NCI-H524 (cell line): ENCODE data around the gene DICER1.

Source experiments
- DNase-seq, 2 experiments: peaks; one replicate each; lab custom pipeline; 2025; lab: John Stamatoyannopoulos, UW

DICER1 gene

GRCh38 chr14:95058491-95058890 is 98.8 kb downstream of the DICER1 start:
- peak; percentile 19 to 66 for DNase-seq

- DNase-seq, result no peak
Observed at GRCh38 chr14:95057851-95058250, 99.5 kb downstream of the DICER1 start.

- no peak for DNase-seq
Observed at GRCh38 chr14:95057147-95057546, 100.2 kb downstream of the DICER1 start.

GRCh38 chr14:95056476-95056875 is 100.9 kb downstream of the DICER1 start:
- no peak for DNase-seq

GRCh38 chr14:95055318-95055717 is 102.0 kb downstream of the DICER1 start:
- DNase-seq, result no peak

- peak in 1 of 2 experiments; percentile 52 for DNase-seq
Observed at GRCh38 chr14:95054346-95055280, 102.7 kb downstream of the DICER1 start.

- DNase-seq, result no peak
Observed at GRCh38 chr14:95052016-95052585, 105.2 kb downstream of the DICER1 start.

GRCh38 chr14:95049952-95050351 is 107.4 kb downstream of the DICER1 start:
- DNase-seq, result no peak

GRCh38 chr14:95048771-95049312 is 108.5 kb downstream of the DICER1 start:
- no peak for DNase-seq

- peak; percentile 77 to 86 for DNase-seq
Observed at GRCh38 chr14:95047754-95048153, 109.6 kb downstream of the DICER1 start.

GRCh38 chr14:95046711-95047681 is 110.3 kb downstream of the DICER1 start:
- peak in 1 of 2 experiments; percentile 46 for DNase-seq

GRCh38 chr14:95045836-95046430 is 111.4 kb downstream of the DICER1 start:
- no peak for DNase-seq

GRCh38 chr14:95045106-95045701 is 112.1 kb downstream of the DICER1 start:
- DNase-seq, result no peak

GRCh38 chr14:95044463-95045105 is 112.7 kb downstream of the DICER1 start:
- DNase-seq, result no peak

GRCh38 chr14:95043732-95044462 is 113.4 kb downstream of the DICER1 start:
- no peak for DNase-seq

GRCh38 chr14:95043314-95043713 is 114.0 kb downstream of the DICER1 start:
- DNase-seq, result no peak

GRCh38 chr14:95041477-95042020 is 115.8 kb downstream of the DICER1 start:
- no peak for DNase-seq

GRCh38 chr14:95040708-95041476 is 116.4 kb downstream of the DICER1 start:
- no peak for DNase-seq

GRCh38 chr14:95039993-95040348 is 117.4 kb downstream of the DICER1 start:
- DNase-seq, result no peak
